ENCODE measurements around the gene CCDC83. TPM values are rescaled to one million over a fixed set of nuclear protein-coding genes. Genes with fewer than 3 reads are reported as not detected.
"Not testable (repeated sequence)": the region's sequence is repeated elsewhere in the genome, so short reads cannot be mapped to it uniquely, and the experiment has no call there.

The CCDC83 gene
- total RNA-seq, 1 experiment from 2014 or later, result not detected

- Histone ChIP-seq H3K27me3 (replicated peaks) (no peaks in the 10 kb centered on the region), H3K4me3 (no peak overlapping the region), H3K4me1 (replicated peaks) (no peaks in the 10 kb centered on the region), H3K9me3 (replicated peaks) (no peaks in the 10 kb centered on the region), H3K36me3 (no peaks in the 10 kb centered on the region), H3K27ac (no peak overlapping the region)
- no peak for DNase-seq (ENCODE audit: low read depth in 1 of 2, low spot score in 2 of 2)
Measured at GRCh38 chr11:85848006-85848405, 7.2 kb upstream of the CCDC83 start.

GRCh38 chr11:85848556-85848955 is 6.6 kb upstream of the CCDC83 start:
- no peaks in the 10 kb centered on the region for H3K36me3 ChIP-seq
- no peak for DNase-seq (ENCODE audit: low read depth in 1 of 2, low spot score in 2 of 2)
- no peaks in the 10 kb centered on the region for H3K27me3 ChIP-seq (replicated peaks)
- H3K9me3 ChIP-seq (replicated peaks), result no peaks in the 10 kb centered on the region
- H3K4me3 ChIP-seq, result no peak overlapping the region
- no peaks in the 10 kb centered on the region for H3K4me1 ChIP-seq (replicated peaks)
- no peak overlapping the region for H3K27ac ChIP-seq

- peaks cover 10% of the 10 kb centered on the region for H3K4me1 ChIP-seq (replicated peaks)
- not testable (repeated sequence) for DNase-seq (ENCODE audit: low read depth in 1 of 2, low spot score in 2 of 2); H3K27ac ChIP-seq; H3K9me3 ChIP-seq (replicated peaks); H3K4me3 ChIP-seq; H3K36me3 ChIP-seq; H3K27me3 ChIP-seq (replicated peaks)
Measured at GRCh38 chr11:85852754-85853153, 2.4 kb upstream of the CCDC83 start.

- not testable (repeated sequence) for H3K27me3 ChIP-seq (replicated peaks); H3K27ac ChIP-seq; H3K36me3 ChIP-seq; DNase-seq (ENCODE audit: low read depth in 1 of 2, low spot score in 2 of 2); H3K9me3 ChIP-seq (replicated peaks); H3K4me3 ChIP-seq
- peaks cover 10% of the 10 kb centered on the region for H3K4me1 ChIP-seq (replicated peaks)
Measured at GRCh38 chr11:85853541-85853940, 1.6 kb upstream of the CCDC83 start.

GRCh38 chr11:85854212-85854556 is 999 bp upstream of the CCDC83 start:
- H3K27me3 ChIP-seq (replicated peaks), result no peaks in the 10 kb centered on the region
- peak overlapping the region; percentile 47 for H3K4me3 ChIP-seq
- H3K27ac ChIP-seq, result peak overlapping the region; percentile 82
- H3K4me1 ChIP-seq (replicated peaks), result peaks cover 10% of the 10 kb centered on the region
- no peaks in the 10 kb centered on the region for H3K9me3 ChIP-seq (replicated peaks)
- no peak for DNase-seq (ENCODE audit: low read depth in 1 of 2, low spot score in 2 of 2)
- H3K36me3 ChIP-seq, result no peaks in the 10 kb centered on the region

- no peaks in the 10 kb centered on the region for H3K27me3 ChIP-seq (replicated peaks)
- peak; percentile 88 to 89 for DNase-seq (ENCODE audit: low read depth in 1 of 2, low spot score in 2 of 2)
- peak overlapping the region; percentile 82 for H3K27ac ChIP-seq
- H3K4me3 ChIP-seq, result peak overlapping the region; percentile 47
- H3K4me1 ChIP-seq (replicated peaks), result peaks cover 10% of the 10 kb centered on the region
- H3K9me3 ChIP-seq (replicated peaks), result no peaks in the 10 kb centered on the region
- no peaks in the 10 kb centered on the region for H3K36me3 ChIP-seq
Measured at GRCh38 chr11:85854557-85855340, 434 bp upstream of the CCDC83 start.

GRCh38 chr11:85857098-85857497 is 1.9 kb downstream of the CCDC83 start:
- Histone ChIP-seq H3K27me3 (replicated peaks) (no peaks in the 10 kb centered on the region), H3K9me3 (replicated peaks) (no peaks in the 10 kb centered on the region), H3K4me3 (no peak overlapping the region), H3K27ac (no peak overlapping the region), H3K4me1 (replicated peaks) (peaks cover 10% of the 10 kb centered on the region), H3K36me3 (no peaks in the 10 kb centered on the region)
- no peak for DNase-seq (ENCODE audit: low read depth in 1 of 2, low spot score in 2 of 2)

- H3K4me1 ChIP-seq (replicated peaks); H3K27ac ChIP-seq; H3K9me3 ChIP-seq (replicated peaks); DNase-seq (ENCODE audit: low read depth in 1 of 2, low spot score in 2 of 2); H3K4me3 ChIP-seq; H3K27me3 ChIP-seq (replicated peaks); H3K36me3 ChIP-seq: not testable (repeated sequence)
Measured at GRCh38 chr11:85859541-85859940, 4.4 kb downstream of the CCDC83 start.

GRCh38 chr11:85863855-85864254 is 8.7 kb downstream of the CCDC83 start:
- no peaks in the 10 kb centered on the region for H3K9me3 ChIP-seq (replicated peaks)
- no peaks in the 10 kb centered on the region for H3K27me3 ChIP-seq (replicated peaks)
- peaks cover 13% of the 10 kb centered on the region for H3K4me1 ChIP-seq (replicated peaks)
- H3K27ac ChIP-seq, result no peak overlapping the region
- H3K4me3 ChIP-seq, result no peak overlapping the region
- no peak for DNase-seq (ENCODE audit: low read depth in 1 of 2, low spot score in 2 of 2)
- H3K36me3 ChIP-seq, result no peaks in the 10 kb centered on the region

GRCh38 chr11:85866137-85866827 is 11.1 kb downstream of the CCDC83 start:
- H3K36me3 ChIP-seq, result no peaks in the 10 kb centered on the region
- H3K4me1 ChIP-seq (replicated peaks), result peaks cover 13% of the 10 kb centered on the region
- H3K9me3 ChIP-seq (replicated peaks), result no peaks in the 10 kb centered on the region
- H3K27me3 ChIP-seq (replicated peaks), result no peaks in the 10 kb centered on the region
- DNase-seq (ENCODE audit: low read depth in 1 of 2, low spot score in 2 of 2), result no peak
- no peak overlapping the region for H3K4me3 ChIP-seq
- H3K27ac ChIP-seq, result no peak overlapping the region

- peak; percentile 44 to 50 for DNase-seq (ENCODE audit: low read depth in 1 of 2, low spot score in 2 of 2)
- Histone ChIP-seq H3K27ac (peak overlapping the region; percentile 30), H3K36me3 (no peaks in the 10 kb centered on the region)
Measured at GRCh38 chr11:85867751-85868150, 12.6 kb downstream of the CCDC83 start.

GRCh38 chr11:85869781-85870180 is 14.6 kb downstream of the CCDC83 start:
- Histone ChIP-seq H3K27me3 (replicated peaks) (no peaks in the 10 kb centered on the region), H3K4me3 (no peak overlapping the region)
- no peak for DNase-seq (ENCODE audit: low read depth in 1 of 2, low spot score in 2 of 2)

More at GRCh38 chr11:85867751-85868150, 12.6 kb downstream of the CCDC83 start:
- Histone ChIP-seq H3K27me3 (replicated peaks) (no peaks in the 10 kb centered on the region), H3K4me1 (replicated peaks) (peaks cover 13% of the 10 kb centered on the region), H3K9me3 (replicated peaks) (no peaks in the 10 kb centered on the region), H3K4me3 (no peak overlapping the region)

GRCh38 chr11:85874265-85874664 is 19.1 kb downstream of the CCDC83 start:
- no peak for DNase-seq (ENCODE audit: low read depth in 1 of 2, low spot score in 2 of 2)
- no peak overlapping the region for H3K27ac ChIP-seq

More at GRCh38 chr11:85869781-85870180, 14.6 kb downstream of the CCDC83 start:
- no peaks in the 10 kb centered on the region for H3K36me3 ChIP-seq
- peaks cover 13% of the 10 kb centered on the region for H3K4me1 ChIP-seq (replicated peaks)
- no peak overlapping the region for H3K27ac ChIP-seq
- H3K9me3 ChIP-seq (replicated peaks), result no peaks in the 10 kb centered on the region

GRCh38 chr11:85875505-85875904 is 20.3 kb downstream of the CCDC83 start:
- H3K4me1 ChIP-seq (replicated peaks), result 0 out of 2 replicates have a peak, but pooled peaks cover 10% of the 10 kb centered on the region
- DNase-seq (ENCODE audit: low read depth in 1 of 2, low spot score in 2 of 2), result no peak
- no peaks in the 10 kb centered on the region for H3K36me3 ChIP-seq
- H3K4me3 ChIP-seq, result no peak overlapping the region
- H3K27ac ChIP-seq, result no peak overlapping the region
- no peaks in the 10 kb centered on the region for H3K9me3 ChIP-seq (replicated peaks)
- no peaks in the 10 kb centered on the region for H3K27me3 ChIP-seq (replicated peaks)

More at GRCh38 chr11:85874265-85874664, 19.1 kb downstream of the CCDC83 start:
- Histone ChIP-seq H3K9me3 (replicated peaks) (no peaks in the 10 kb centered on the region), H3K4me3 (no peak overlapping the region), H3K36me3 (no peaks in the 10 kb centered on the region), H3K4me1 (replicated peaks) (0 out of 2 replicates have a peak, but pooled peaks cover 10% of the 10 kb centered on the region), H3K27me3 (replicated peaks) (no peaks in the 10 kb centered on the region)

All from SJSA1 (cell line).